Effector memory CD4-positive, alpha-beta T cell (primary cell): Measurements from ENCODE around the gene UCK1.
A peak's percentile ranks its signal among the peaks of the same experiment; 100 is the strongest.

Experiments
- DNase-seq, 3 donors: peaks; one replicate each; pipeline ENCODE4 v3.0.0-alpha.2; 2020
- H3K27ac ChIP-seq: 2 replicates; pipeline ENCODE4 v1.7.0; 2013; ENCODE audit warnings: mild to moderate bottlenecking, low read length, moderate library complexity; ENCODE audit not compliant: insufficient read depth, poor library complexity, severe bottlenecking
- H3K27me3 ChIP-seq: replicated peaks from 2 replicates; pipeline ENCODE4 v1.7.0; 2013; ENCODE audit warnings: mild to moderate bottlenecking, low read length; ENCODE audit not compliant: insufficient read depth, control insufficient read depth, poor library complexity, severe bottlenecking
- H3K36me3 ChIP-seq: 2 replicates; pipeline ENCODE4 v1.7.0; 2013; ENCODE audit warnings: mild to moderate bottlenecking, low read length, moderate library complexity; ENCODE audit not compliant: control insufficient read depth, insufficient read depth
- H3K4me1 ChIP-seq: 2 replicates; pipeline ENCODE4 v1.7.0; 2013; ENCODE audit warnings: low read length, mild to moderate bottlenecking; ENCODE audit not compliant: control insufficient read depth, insufficient read depth, poor library complexity, severe bottlenecking
- H3K4me3 ChIP-seq: 2 replicates; pipeline ENCODE4 v1.7.0; 2013; ENCODE audit warnings: low read length, low read depth, mild to moderate bottlenecking; ENCODE audit not compliant: insufficient read depth, poor library complexity, severe bottlenecking
- H3K9me3 ChIP-seq: 2 replicates; pipeline ENCODE4 v1.7.0; 2013; ENCODE audit warnings: mild to moderate bottlenecking, low read length, moderate library complexity; ENCODE audit not compliant: control insufficient read depth

Gene UCK1

GRCh38 chr9:131484560-131485185, 46.4 kb downstream of the UCK1 start:
- Histone ChIP-seq H3K27me3 (no peaks in the 10 kb centered on the region), H3K36me3 (peaks cover 96% of the 10 kb centered on the region), H3K4me1 (no peaks in the 10 kb centered on the region), H3K27ac (peak overlapping the region; percentile 21), H3K9me3 (no peaks in the 10 kb centered on the region), H3K4me3 (no peak overlapping the region)
- DNase-seq = no peak

GRCh38 chr9:131484051-131484445, 47.0 kb downstream of the UCK1 start:
- Histone ChIP-seq H3K4me1 (no peaks in the 10 kb centered on the region), H3K36me3 (peaks cover 96% of the 10 kb centered on the region), H3K27me3 (no peaks in the 10 kb centered on the region), H3K4me3 (no peak overlapping the region), H3K27ac (no peak overlapping the region), H3K9me3 (no peaks in the 10 kb centered on the region)
- DNase-seq = no peak

GRCh38 chr9:131483319-131484050, 47.6 kb downstream of the UCK1 start:
- peaks cover 94% of the 10 kb centered on the region for H3K36me3 ChIP-seq
- H3K27me3 ChIP-seq = no peaks in the 10 kb centered on the region
- H3K4me3 ChIP-seq = no peak overlapping the region
- no peak overlapping the region for H3K27ac ChIP-seq
- H3K9me3 ChIP-seq = no peaks in the 10 kb centered on the region
- H3K4me1 ChIP-seq = no peaks in the 10 kb centered on the region
- DNase-seq = no peak

GRCh38 chr9:131482343-131483006, 48.6 kb downstream of the UCK1 start:
- no peak overlapping the region for H3K27ac ChIP-seq
- H3K9me3 ChIP-seq = no peaks in the 10 kb centered on the region
- peaks cover 93% of the 10 kb centered on the region for H3K36me3 ChIP-seq
- no peaks in the 10 kb centered on the region for H3K27me3 ChIP-seq
- H3K4me1 ChIP-seq = no peaks in the 10 kb centered on the region
- H3K4me3 ChIP-seq = no peak overlapping the region
- no peak for DNase-seq

GRCh38 chr9:131481441-131482342, 49.4 kb downstream of the UCK1 start:
- Histone ChIP-seq H3K4me3 (no peak overlapping the region), H3K9me3 (no peaks in the 10 kb centered on the region), H3K36me3 (peaks cover 93% of the 10 kb centered on the region), H3K4me1 (no peaks in the 10 kb centered on the region), H3K27me3 (no peaks in the 10 kb centered on the region), H3K27ac (no peak overlapping the region)
- no peak for DNase-seq

GRCh38 chr9:131480258-131480657, 50.8 kb downstream of the UCK1 start:
- Histone ChIP-seq H3K27me3 (no peaks in the 10 kb centered on the region), H3K4me3 (no peak overlapping the region), H3K36me3 (peaks cover 93% of the 10 kb centered on the region), H3K4me1 (no peaks in the 10 kb centered on the region), H3K27ac (no peak overlapping the region), H3K9me3 (no peaks in the 10 kb centered on the region)
- no peak for DNase-seq

- H3K27me3 ChIP-seq = no peaks in the 10 kb centered on the region
- no peak overlapping the region for H3K4me3 ChIP-seq
- peaks cover 93% of the 10 kb centered on the region for H3K36me3 ChIP-seq
- no peaks in the 10 kb centered on the region for H3K9me3 ChIP-seq
- DNase-seq = no peak
- no peak overlapping the region for H3K27ac ChIP-seq
- no peaks in the 10 kb centered on the region for H3K4me1 ChIP-seq
These were observed 52.2 kb downstream of the UCK1 start for GRCh38 chr9:131478911-131479310.

GRCh38 chr9:131478421-131478868, 52.6 kb downstream of the UCK1 start:
- DNase-seq = peak; percentile 16 to 36 (median 27)
- peaks cover 93% of the 10 kb centered on the region for H3K36me3 ChIP-seq

GRCh38 chr9:131477816-131478419, 53.1 kb downstream of the UCK1 start:
- no peaks in the 10 kb centered on the region for H3K9me3 ChIP-seq
- peaks cover 93% of the 10 kb centered on the region for H3K36me3 ChIP-seq
- H3K27ac ChIP-seq = no peak overlapping the region
- no peaks in the 10 kb centered on the region for H3K4me1 ChIP-seq
- H3K27me3 ChIP-seq = no peaks in the 10 kb centered on the region
- H3K4me3 ChIP-seq = no peak overlapping the region
- no peak for DNase-seq

More at GRCh38 chr9:131478421-131478868, 52.6 kb downstream of the UCK1 start:
- Histone ChIP-seq H3K27ac (no peak overlapping the region), H3K27me3 (no peaks in the 10 kb centered on the region), H3K4me1 (no peaks in the 10 kb centered on the region), H3K9me3 (no peaks in the 10 kb centered on the region), H3K4me3 (no peak overlapping the region)
